ENCODE measurements around the gene PLPP4. TPM values are rescaled to one million over a fixed set of nuclear protein-coding genes. Genes with fewer than 3 reads are reported as not detected.

Gene PLPP4
- total RNA-seq, 2 experiments from 2014 or later: not detected

GRCh38 chr10:120514959-120515358, 57.9 kb downstream of the PLPP4 start:
- CTCF ChIA-PET: no interaction called here
- no peaks in the 10 kb centered on the region for H3K27me3 Mint-ChIP-seq (ENCODE audit: low read depth)
- no peaks in the 10 kb centered on the region for H3K36me3 Mint-ChIP-seq (ENCODE audit: low read depth)
- no peaks in the 10 kb centered on the region for H3K4me1 Mint-ChIP-seq (ENCODE audit: low read depth)
- H3K4me3 Mint-ChIP-seq: no peak overlapping the region
- no peak for DNase-seq
- intact Hi-C loops (cut with micrococcal nuclease): no loop called here
- no peaks in the 10 kb centered on the region for H3K9me3 Mint-ChIP-seq
- no peak overlapping the region for H3K27ac Mint-ChIP-seq

- no peak overlapping the region for H3K4me3 Mint-ChIP-seq
- no peak overlapping the region for H3K27ac Mint-ChIP-seq
- H3K4me1 Mint-ChIP-seq (ENCODE audit: low read depth): no peaks in the 10 kb centered on the region
- DNase-seq: no peak
- CTCF ChIA-PET: interaction anchor here (0.7 kb wide), 1 partner anchor 379 kb away, joined by 3 read pairs; no protein-coding TSS in a partner anchor
- no peaks in the 10 kb centered on the region for H3K9me3 Mint-ChIP-seq
- H3K36me3 Mint-ChIP-seq (ENCODE audit: low read depth): no peaks in the 10 kb centered on the region
- intact Hi-C loops (cut with micrococcal nuclease): no loop called here
- no peaks in the 10 kb centered on the region for H3K27me3 Mint-ChIP-seq (ENCODE audit: low read depth)
Observed at GRCh38 chr10:120515741-120516140, 58.7 kb downstream of the PLPP4 start.

GRCh38 chr10:120516426-120516825, 59.4 kb downstream of the PLPP4 start:
- H3K9me3 Mint-ChIP-seq: no peaks in the 10 kb centered on the region
- no peaks in the 10 kb centered on the region for H3K36me3 Mint-ChIP-seq (ENCODE audit: low read depth)
- H3K27me3 Mint-ChIP-seq (ENCODE audit: low read depth): no peaks in the 10 kb centered on the region
- no peak for DNase-seq
- CTCF ChIA-PET: no interaction called here
- no peaks in the 10 kb centered on the region for H3K4me1 Mint-ChIP-seq (ENCODE audit: low read depth)
- intact Hi-C loops (cut with micrococcal nuclease): no loop called here
- no peak overlapping the region for H3K4me3 Mint-ChIP-seq
- no peak overlapping the region for H3K27ac Mint-ChIP-seq

- Mint-ChIP-seq H3K4me1 (ENCODE audit: low read depth) (no peaks in the 10 kb centered on the region), H3K36me3 (ENCODE audit: low read depth) (no peaks in the 10 kb centered on the region), H3K9me3 (no peaks in the 10 kb centered on the region), H3K4me3 (no peak overlapping the region), H3K27ac (no peak overlapping the region), H3K27me3 (ENCODE audit: low read depth) (no peaks in the 10 kb centered on the region)
- intact Hi-C loops (cut with micrococcal nuclease): no loop called here
- CTCF ChIA-PET: no interaction called here
- no peak for DNase-seq
Observed at GRCh38 chr10:120517196-120517595, 60.2 kb downstream of the PLPP4 start.

- CTCF ChIA-PET: no interaction called here
- no peak for DNase-seq
- no peaks in the 10 kb centered on the region for H3K9me3 Mint-ChIP-seq
- H3K4me3 Mint-ChIP-seq: no peak overlapping the region
- no peaks in the 10 kb centered on the region for H3K36me3 Mint-ChIP-seq (ENCODE audit: low read depth)
- H3K27me3 Mint-ChIP-seq (ENCODE audit: low read depth): no peaks in the 10 kb centered on the region
- intact Hi-C loops (cut with micrococcal nuclease): no loop called here
- H3K27ac Mint-ChIP-seq: no peak overlapping the region
- H3K4me1 Mint-ChIP-seq (ENCODE audit: low read depth): no peaks in the 10 kb centered on the region
Observed at GRCh38 chr10:120517881-120518484, 61.0 kb downstream of the PLPP4 start.

GRCh38 chr10:120521880-120522279, 64.9 kb downstream of the PLPP4 start:
- intact Hi-C loops (cut with micrococcal nuclease): no loop called here
- Mint-ChIP-seq H3K36me3 (ENCODE audit: low read depth) (no peaks in the 10 kb centered on the region), H3K4me3 (no peak overlapping the region), H3K9me3 (no peaks in the 10 kb centered on the region), H3K27ac (no peak overlapping the region), H3K4me1 (ENCODE audit: low read depth) (no peaks in the 10 kb centered on the region), H3K27me3 (ENCODE audit: low read depth) (no peaks in the 10 kb centered on the region)
- DNase-seq: no peak
- CTCF ChIA-PET: no interaction called here

- CTCF ChIA-PET: no interaction called here
- H3K9me3 Mint-ChIP-seq: no peaks in the 10 kb centered on the region
- no peaks in the 10 kb centered on the region for H3K4me1 Mint-ChIP-seq (ENCODE audit: low read depth)
- intact Hi-C loops (cut with micrococcal nuclease): no loop called here
- DNase-seq: no peak
- no peaks in the 10 kb centered on the region for H3K36me3 Mint-ChIP-seq (ENCODE audit: low read depth)
- H3K27me3 Mint-ChIP-seq (ENCODE audit: low read depth): no peaks in the 10 kb centered on the region
- H3K4me3 Mint-ChIP-seq: no peak overlapping the region
- H3K27ac Mint-ChIP-seq: no peak overlapping the region
Observed at GRCh38 chr10:120527691-120528090, 70.7 kb downstream of the PLPP4 start.

- Mint-ChIP-seq H3K4me1 (ENCODE audit: low read depth) (no peaks in the 10 kb centered on the region), H3K9me3 (peaks cover 8% of the 10 kb centered on the region), H3K27ac (no peak overlapping the region), H3K27me3 (ENCODE audit: low read depth) (no peaks in the 10 kb centered on the region), H3K36me3 (ENCODE audit: low read depth) (no peaks in the 10 kb centered on the region), H3K4me3 (no peak overlapping the region)
- intact Hi-C loops (cut with micrococcal nuclease): no loop called here
- DNase-seq: no peak
- CTCF ChIA-PET: no interaction called here
Observed at GRCh38 chr10:120530699-120531098, 73.7 kb downstream of the PLPP4 start.

GRCh38 chr10:120538091-120538490, 81.1 kb downstream of the PLPP4 start:
- Mint-ChIP-seq H3K27ac (no peak overlapping the region), H3K4me3 (no peak overlapping the region), H3K36me3 (ENCODE audit: low read depth) (no peaks in the 10 kb centered on the region), H3K27me3 (ENCODE audit: low read depth) (no peaks in the 10 kb centered on the region), H3K9me3 (peaks cover 8% of the 10 kb centered on the region), H3K4me1 (ENCODE audit: low read depth) (no peaks in the 10 kb centered on the region)
- DNase-seq: no peak
- intact Hi-C loops (cut with micrococcal nuclease): no loop called here
- CTCF ChIA-PET: interaction anchor here (0.6 kb wide), 1 partner anchor 81 kb away, joined by 4 read pairs; no protein-coding TSS in a partner anchor

GRCh38 chr10:120539076-120539475, 82.0 kb downstream of the PLPP4 start:
- Mint-ChIP-seq H3K4me3 (no peak overlapping the region), H3K4me1 (ENCODE audit: low read depth) (no peaks in the 10 kb centered on the region), H3K27ac (no peak overlapping the region), H3K27me3 (ENCODE audit: low read depth) (no peaks in the 10 kb centered on the region), H3K36me3 (ENCODE audit: low read depth) (no peaks in the 10 kb centered on the region), H3K9me3 (peaks cover 11% of the 10 kb centered on the region)
- intact Hi-C loops (cut with micrococcal nuclease): no loop called here
- no peak for DNase-seq
- CTCF ChIA-PET: no interaction called here

- intact Hi-C loops (cut with micrococcal nuclease): no loop called here
- no peak overlapping the region for H3K27ac Mint-ChIP-seq
- CTCF ChIA-PET: no interaction called here
Observed at GRCh38 chr10:120540486-120540885, 83.5 kb downstream of the PLPP4 start.

GRCh38 chr10:120541984-120542383, 85.0 kb downstream of the PLPP4 start:
- Mint-ChIP-seq H3K4me3 (no peak overlapping the region), H3K36me3 (ENCODE audit: low read depth) (no peaks in the 10 kb centered on the region), H3K9me3 (peaks cover 3% of the 10 kb centered on the region), H3K27ac (no peak overlapping the region), H3K4me1 (ENCODE audit: low read depth) (no peaks in the 10 kb centered on the region), H3K27me3 (ENCODE audit: low read depth) (no peaks in the 10 kb centered on the region)
- intact Hi-C loops (cut with micrococcal nuclease): no loop called here
- no peak for DNase-seq
- CTCF ChIA-PET: no interaction called here

More at GRCh38 chr10:120540486-120540885, 83.5 kb downstream of the PLPP4 start:
- DNase-seq: no peak
- H3K4me1 Mint-ChIP-seq (ENCODE audit: low read depth): no peaks in the 10 kb centered on the region
- H3K36me3 Mint-ChIP-seq (ENCODE audit: low read depth): no peaks in the 10 kb centered on the region
- H3K9me3 Mint-ChIP-seq: peaks cover 3% of the 10 kb centered on the region
- no peaks in the 10 kb centered on the region for H3K27me3 Mint-ChIP-seq (ENCODE audit: low read depth)
- H3K4me3 Mint-ChIP-seq: no peak overlapping the region

- Mint-ChIP-seq H3K27me3 (ENCODE audit: low read depth) (no peaks in the 10 kb centered on the region), H3K36me3 (ENCODE audit: low read depth) (no peaks in the 10 kb centered on the region), H3K4me1 (ENCODE audit: low read depth) (no peaks in the 10 kb centered on the region), H3K27ac (no peak overlapping the region), H3K4me3 (no peak overlapping the region), H3K9me3 (peaks cover 3% of the 10 kb centered on the region)
- intact Hi-C loops (cut with micrococcal nuclease): no loop called here
- CTCF ChIA-PET: no interaction called here
- DNase-seq: no peak
Observed at GRCh38 chr10:120542591-120542990, 85.6 kb downstream of the PLPP4 start.
